OCI-LY3 (cell line): ENCODE data around the gene NSL1.
A peak's percentile ranks its signal among the peaks of the same experiment; 100 is the strongest.

Experiments used
- H2AFZ ChIP-seq: fragments of 200-600, 300-600 bp; shearing (Covaris generic); 2 replicates; pipeline ENCODE4 v1.6.0; 2014; ENCODE audit warnings: antibody characterized with exemption, low read depth, low read length
- H3K27ac ChIP-seq: fragments of 200-600, 300-600 bp; sonication (generic); 2 replicates; pipeline ENCODE4 v1.5.1; 2014; ENCODE audit warnings: mild to moderate bottlenecking, low read length, moderate library complexity, mixed read lengths
- H3K27me3 ChIP-seq: fragments of 200-600, 300-600 bp; sonication (generic); 2 replicates; pipeline ENCODE4 v1.6.1; 2014; ENCODE audit warnings: low read depth, low read length, mixed read lengths
- H3K36me3 ChIP-seq: fragments of 200-600, 300-600 bp; sonication (generic); replicated peaks from 2 replicates; pipeline ENCODE3; 2014; ENCODE audit warnings: low read depth, low read length, mixed read lengths
- H3K4me1 ChIP-seq: fragments of 300-600, 200-600 bp; sonication (generic); 2 replicates; pipeline ENCODE4 v1.6.1; 2014; ENCODE audit warnings: low read length, mixed read lengths
- H3K4me2 ChIP-seq: fragments of 200-600, 300-600 bp; sonication (generic); 2 replicates; pipeline ENCODE4 v1.6.1; 2014; ENCODE audit warnings: low read length, mixed read lengths
- H3K4me3 ChIP-seq: fragments of 300-600, 200-600 bp; sonication (generic); 2 replicates; pipeline ENCODE4 v1.5.1; 2014; ENCODE audit warnings: antibody characterized with exemption, mild to moderate bottlenecking, low read length, moderate library complexity
- H3K79me2 ChIP-seq: fragments of 300-600, 200-600 bp; shearing (Covaris generic); 2 replicates; pipeline ENCODE4 v1.6.1; 2014; ENCODE audit warnings: mild to moderate bottlenecking, low read length, mixed read lengths
- H3K9ac ChIP-seq: fragments of 300-600, 200-600 bp; shearing (Covaris generic); 2 replicates; pipeline ENCODE4 v1.6.0; 2014; ENCODE audit warnings: mild to moderate bottlenecking, low read length, moderate library complexity
- H3K9me3 ChIP-seq: fragments of 200-600, 300-600 bp; shearing (Covaris generic); 2 replicates; pipeline ENCODE4 v1.6.1; 2014; ENCODE audit warnings: low read length, mixed read lengths; ENCODE audit not compliant: insufficient read depth
- H4K20me1 ChIP-seq: fragments of 200-600, 300-600 bp; sonication (generic); 2 replicates; pipeline ENCODE4 v1.6.1; 2016; ENCODE audit warnings: low read length, mixed read lengths; ENCODE audit not compliant: insufficient read depth
- EZH2phosphoT487 ChIP-seq: fragments of 200-600 bp; shearing (Covaris generic); IDR thresholded peaks from 2 replicates; pipeline ENCODE4 v1.6.1; 2018; ENCODE audit warnings: antibody characterized with exemption, mixed run types, low read depth
- TF ChIP-seq, protein P1 (sequence below): fragments of 200-600, 300-600 bp; sonication (generic); IDR thresholded peaks from 2 replicates; pipeline ENCODE4 v1.5.1; 2014; ENCODE audit warnings: antibody characterized with exemption, low read length, low read depth

Gene NSL1

DNA sequence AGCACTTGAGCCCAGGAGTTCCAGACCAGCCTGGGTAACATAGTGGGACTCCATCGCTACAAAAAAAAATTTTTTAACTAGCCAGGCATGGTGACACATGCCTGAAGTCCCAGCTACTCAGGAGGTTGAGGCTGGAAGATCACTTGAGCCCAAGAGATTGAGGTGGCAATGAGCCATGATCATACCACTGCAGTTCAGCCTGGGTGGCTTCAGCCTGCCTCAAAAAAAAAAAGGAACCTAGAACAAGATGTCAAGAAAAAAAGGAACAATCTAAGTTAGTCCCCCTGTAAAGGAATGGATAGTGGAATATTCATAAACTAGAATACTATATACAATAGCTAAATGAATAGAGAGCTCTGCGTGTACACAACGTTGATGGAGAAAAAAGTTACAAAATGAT is 14.4 kb downstream of the NSL1 start:
- TF ChIP-seq, protein P1, sequence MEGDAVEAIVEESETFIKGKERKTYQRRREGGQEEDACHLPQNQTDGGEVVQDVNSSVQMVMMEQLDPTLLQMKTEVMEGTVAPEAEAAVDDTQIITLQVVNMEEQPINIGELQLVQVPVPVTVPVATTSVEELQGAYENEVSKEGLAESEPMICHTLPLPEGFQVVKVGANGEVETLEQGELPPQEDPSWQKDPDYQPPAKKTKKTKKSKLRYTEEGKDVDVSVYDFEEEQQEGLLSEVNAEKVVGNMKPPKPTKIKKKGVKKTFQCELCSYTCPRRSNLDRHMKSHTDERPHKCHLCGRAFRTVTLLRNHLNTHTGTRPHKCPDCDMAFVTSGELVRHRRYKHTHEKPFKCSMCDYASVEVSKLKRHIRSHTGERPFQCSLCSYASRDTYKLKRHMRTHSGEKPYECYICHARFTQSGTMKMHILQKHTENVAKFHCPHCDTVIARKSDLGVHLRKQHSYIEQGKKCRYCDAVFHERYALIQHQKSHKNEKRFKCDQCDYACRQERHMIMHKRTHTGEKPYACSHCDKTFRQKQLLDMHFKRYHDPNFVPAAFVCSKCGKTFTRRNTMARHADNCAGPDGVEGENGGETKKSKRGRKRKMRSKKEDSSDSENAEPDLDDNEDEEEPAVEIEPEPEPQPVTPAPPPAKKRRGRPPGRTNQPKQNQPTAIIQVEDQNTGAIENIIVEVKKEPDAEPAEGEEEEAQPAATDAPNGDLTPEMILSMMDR: no peak
- TF ChIP-seq EZH2phosphoT487: no peak
- Histone ChIP-seq H3K9me3 (no peaks in the 10 kb centered on the region), H3K4me3 (no peak overlapping the region), H3K27ac (no peak overlapping the region), H3K4me1 (peaks cover 20% of the 10 kb centered on the region), H3K9ac (no peak overlapping the region), H3K79me2 (peaks cover 15% of the 10 kb centered on the region; the same call in 1 of the 2 replicates), H3K4me2 (no peak overlapping the region), H2AFZ (no peak overlapping the region), H3K36me3 (peaks cover 34% of the 10 kb centered on the region), H4K20me1 (peaks cover 7% of the 10 kb centered on the region; the same call in 1 of the 2 replicates), H3K27me3 (no peaks in the 10 kb centered on the region)

DNA sequence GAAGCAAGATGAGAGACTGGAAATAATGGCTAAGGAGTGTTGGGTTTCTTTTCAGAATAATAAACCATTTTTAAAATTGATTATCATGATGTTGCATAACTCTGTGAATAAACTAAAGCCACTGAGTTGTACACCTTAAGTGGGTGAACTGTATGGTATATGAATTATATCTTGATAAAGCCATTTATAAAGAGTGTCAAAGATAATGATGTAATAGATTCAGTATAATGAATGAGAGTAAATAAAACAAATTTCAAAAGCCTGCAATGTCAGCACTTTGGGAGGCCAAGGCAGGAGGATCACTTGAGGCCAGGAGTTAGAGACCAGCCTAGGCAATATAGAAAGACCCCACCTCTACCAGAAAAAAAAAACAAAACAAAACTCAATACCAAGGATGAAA is 16.3 kb downstream of the NSL1 start:
- no peaks in the 10 kb centered on the region; the same call in 1 of the 2 replicates for H3K9me3 ChIP-seq
- no peaks in the 10 kb centered on the region for H3K27me3 ChIP-seq
- H4K20me1 ChIP-seq: peaks cover 3% of the 10 kb centered on the region; the same call in 1 of the 2 replicates
- peaks cover 36% of the 10 kb centered on the region for H3K36me3 ChIP-seq
- TF ChIP-seq, protein P1: no peak
- no peak for TF ChIP-seq EZH2phosphoT487
- no peak overlapping the region for H3K4me3 ChIP-seq
- no peak overlapping the region for H3K27ac ChIP-seq
- no peak overlapping the region for H3K4me2 ChIP-seq
- H3K79me2 ChIP-seq: peaks cover 26% of the 10 kb centered on the region
- peaks cover 10% of the 10 kb centered on the region for H3K4me1 ChIP-seq
- no peak overlapping the region for H3K9ac ChIP-seq
- H2AFZ ChIP-seq: no peak overlapping the region

DNA sequence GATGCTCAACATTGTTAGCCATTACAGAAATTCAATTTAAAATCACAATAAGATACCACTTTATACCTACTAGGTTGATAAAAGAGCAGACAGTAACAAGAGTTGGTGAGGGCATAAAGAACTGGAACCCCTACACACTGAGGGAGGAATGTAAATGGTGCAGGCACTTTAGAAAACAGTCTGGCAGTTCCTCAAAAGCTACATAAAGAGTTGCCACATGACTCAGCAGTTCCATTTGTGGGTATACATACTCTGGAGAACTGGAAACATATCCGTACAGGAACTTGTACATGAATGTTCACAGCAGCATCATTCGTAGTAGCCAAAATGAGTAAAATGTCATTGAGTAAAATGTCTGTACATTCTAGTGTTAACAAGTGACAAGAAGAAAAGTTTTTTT is 17.0 kb downstream of the NSL1 start:
- Histone ChIP-seq H2AFZ (no peak overlapping the region), H3K27me3 (no peaks in the 10 kb centered on the region), H3K9ac (no peak overlapping the region), H3K4me3 (no peak overlapping the region), H3K4me2 (0 out of 2 replicates have a peak overlapping the region, but pooled peaks have one; percentile 1), H4K20me1 (peaks cover 3% of the 10 kb centered on the region; the same call in 1 of the 2 replicates), H3K36me3 (peaks cover 43% of the 10 kb centered on the region), H3K27ac (no peak overlapping the region), H3K4me1 (peaks cover 10% of the 10 kb centered on the region), H3K79me2 (peaks cover 32% of the 10 kb centered on the region), H3K9me3 (peaks cover 3% of the 10 kb centered on the region; the same call in 1 of the 2 replicates)
- TF ChIP-seq, protein P1: no peak
- no peak for TF ChIP-seq EZH2phosphoT487

DNA sequence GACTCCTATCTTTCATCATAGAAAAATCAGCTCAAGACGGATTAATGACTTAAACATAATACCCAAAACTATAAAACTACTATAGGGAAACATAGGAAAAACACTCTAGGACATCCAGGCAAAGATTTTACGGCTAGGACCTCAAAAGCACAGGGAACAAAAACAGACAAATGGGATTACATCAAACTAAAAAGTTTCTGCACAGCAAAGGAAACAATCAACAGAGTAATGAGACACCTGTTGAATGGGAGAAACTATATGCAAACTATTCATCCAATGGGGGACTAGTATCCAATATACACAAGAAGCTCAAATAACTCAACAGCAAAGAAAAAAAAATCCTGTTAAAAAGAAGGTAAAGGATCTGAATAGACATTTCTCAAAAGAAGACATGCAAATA is 18.6 kb downstream of the NSL1 start:
- no peak for TF ChIP-seq EZH2phosphoT487
- TF ChIP-seq, protein P1: no peak
- Histone ChIP-seq H3K36me3 (peaks cover 55% of the 10 kb centered on the region), H3K9me3 (peaks cover 12% of the 10 kb centered on the region; the same call in 1 of the 2 replicates), H3K4me3 (no peak overlapping the region), H3K27ac (no peak overlapping the region), H3K9ac (no peak overlapping the region), H2AFZ (no peak overlapping the region), H3K4me2 (no peak overlapping the region), H3K4me1 (peaks cover 10% of the 10 kb centered on the region), H3K27me3 (no peaks in the 10 kb centered on the region), H3K79me2 (peaks cover 47% of the 10 kb centered on the region), H4K20me1 (peaks cover 3% of the 10 kb centered on the region; the same call in 1 of the 2 replicates)
